H9 (cell line): ENCODE measurements around the gene YAP1. TPM values are rescaled to one million over a fixed set of nuclear protein-coding genes. Genes with fewer than 3 reads are reported as not detected.

ENCODE experiments used
- DNase-seq: peaks from one replicate; pipeline ENCODE4 v3.0.0-alpha.2; 2017
- H2AFZ ChIP-seq: one replicate; pipeline ENCODE4 v1.6.1; 2013; ENCODE audit warnings: mild to moderate bottlenecking, low read length, control low read depth, moderate library complexity
- H2AK5ac ChIP-seq: 2 replicates; pipeline ENCODE4 v1.6.1; 2013; ENCODE audit warnings: low read length, control low read depth, mixed read lengths; ENCODE audit not compliant: insufficient read length
- H2BK120ac ChIP-seq: one replicate; pipeline ENCODE4 v1.6.1; 2013; ENCODE audit warnings: low read depth, mild to moderate bottlenecking, low read length, control low read depth, inconsistent platforms; ENCODE audit not compliant: poor library complexity, severe bottlenecking
- H2BK12ac ChIP-seq: 2 replicates; pipeline ENCODE4 v1.6.1; 2013; ENCODE audit warnings: low read length, control low read depth, mixed read lengths, low read depth; ENCODE audit not compliant: insufficient read length
- H2BK15ac ChIP-seq: 2 replicates; pipeline ENCODE4 v1.6.1; 2013; ENCODE audit warnings: low read depth, low read length, control low read depth
- H2BK20ac ChIP-seq: one replicate; pipeline ENCODE4 v1.6.1; 2013; ENCODE audit warnings: low read depth, mild to moderate bottlenecking, low read length, control low read depth, inconsistent platforms; ENCODE audit not compliant: poor library complexity, severe bottlenecking
- H2BK5ac ChIP-seq: 2 replicates; pipeline ENCODE4 v1.6.1; 2013; ENCODE audit warnings: low read length, control low read depth, mixed read lengths; ENCODE audit not compliant: insufficient read length
- H3K14ac ChIP-seq: 2 replicates; pipeline ENCODE4 v1.6.1; 2013; ENCODE audit warnings: low read length, control low read depth; ENCODE audit not compliant: insufficient read depth
- H3K18ac ChIP-seq: 2 replicates; pipeline ENCODE4 v1.6.1; 2013; ENCODE audit warnings: low read depth, mild to moderate bottlenecking, mixed read lengths, low read length, control low read depth; ENCODE audit not compliant: insufficient read length
- H3K23ac ChIP-seq: 2 replicates; pipeline ENCODE4 v1.6.1; 2013; ENCODE audit warnings: low read length, control low read depth, mixed read lengths, low read depth; ENCODE audit not compliant: insufficient read length
- H3K23me2 ChIP-seq: 2 replicates; pipeline ENCODE4 v1.6.1; 2013; ENCODE audit warnings: low read depth, mild to moderate bottlenecking, mixed read lengths, low read length, control low read depth; ENCODE audit not compliant: insufficient read length, poor library complexity, severe bottlenecking
- H3K27ac ChIP-seq: 2 replicates; pipeline ENCODE4 v1.5.1; 2013; ENCODE audit warnings: low read length, control low read depth, mixed read lengths, low read depth; ENCODE audit not compliant: insufficient read length
- H3K27me3 ChIP-seq: 2 replicates; pipeline ENCODE4 v1.6.1; 2013; ENCODE audit warnings: low read length, control low read depth, inconsistent platforms; ENCODE audit not compliant: insufficient read depth
- H3K4ac ChIP-seq: 2 replicates; pipeline ENCODE4 v1.6.1; 2013; ENCODE audit warnings: low read depth, mild to moderate bottlenecking, control low read depth, inconsistent platforms, low read length, moderate library complexity
- H3K4me1 ChIP-seq: 2 replicates; pipeline ENCODE4 v1.6.1; 2013; ENCODE audit warnings: low read length, control low read depth, inconsistent platforms; ENCODE audit not compliant: insufficient read depth
- H3K4me2 ChIP-seq: 2 replicates; pipeline ENCODE4 v1.6.1; 2013; ENCODE audit warnings: low read length, control low read depth, mixed read lengths; ENCODE audit not compliant: insufficient read length, insufficient read depth
- H3K56ac ChIP-seq: 2 replicates; pipeline ENCODE4 v1.6.1; 2013; ENCODE audit warnings: low read depth, mild to moderate bottlenecking, mixed read lengths, low read length, control low read depth; ENCODE audit not compliant: insufficient read length
- H3K79me1 ChIP-seq: 2 replicates; pipeline ENCODE4 v1.6.1; 2013; ENCODE audit warnings: low read depth, mild to moderate bottlenecking, moderate library complexity, low read length, control low read depth, inconsistent platforms; ENCODE audit not compliant: insufficient read depth, poor library complexity, severe bottlenecking
- H3K79me2 ChIP-seq: 2 replicates; pipeline ENCODE4 v1.6.1; 2013; ENCODE audit warnings: low read length, control low read depth, inconsistent platforms; ENCODE audit not compliant: insufficient read depth
- H3K9ac ChIP-seq: 2 replicates; pipeline ENCODE4 v1.6.1; 2013; ENCODE audit warnings: low read length, control low read depth, mixed read lengths; ENCODE audit not compliant: insufficient read length; ENCODE audit errors: extremely low read depth
- H3K9me3 ChIP-seq: one replicate; pipeline ENCODE4 v1.6.1; 2013; ENCODE audit warnings: low read depth, low read length, inconsistent platforms; ENCODE audit not compliant: control insufficient read depth
- H3T11ph ChIP-seq: one replicate; pipeline ENCODE4 v1.6.1; 2013; ENCODE audit warnings: mild to moderate bottlenecking, low read length, control low read depth, inconsistent platforms
- H4K20me1 ChIP-seq: one replicate; pipeline ENCODE4 v1.6.1; 2013; ENCODE audit not compliant: control insufficient read depth, insufficient read length, insufficient read depth
- H4K5ac ChIP-seq: 2 replicates; pipeline ENCODE4 v1.6.1; 2013; ENCODE audit warnings: low read depth, mild to moderate bottlenecking, mixed read lengths, low read length, control low read depth; ENCODE audit not compliant: insufficient read length
- H4K8ac ChIP-seq: replicated peaks from 2 replicates; pipeline ENCODE4 v1.6.1; 2013; ENCODE audit warnings: low read length, control low read depth, mixed read lengths, low read depth; ENCODE audit not compliant: insufficient read length
- H4K91ac ChIP-seq: 2 replicates; pipeline ENCODE4 v1.6.1; 2013; ENCODE audit warnings: low read depth, mild to moderate bottlenecking, moderate library complexity, mixed read lengths, low read length, control low read depth; ENCODE audit not compliant: insufficient read length
- H3K27ac Mint-ChIP-seq, 3 experiments: 2 replicates in 2 of 3; 3 replicates in 1 of 3; pipeline ENCODE4 v1.8.0; 2020 to 2021; ENCODE audit warnings: mixed read lengths in 3 of 3, mild to moderate bottlenecking in 1 of 3, moderate library complexity in 1 of 3
- H3K27me3 Mint-ChIP-seq: 2 replicates; pipeline ENCODE4 v1.8.0; 2021; ENCODE audit warnings: low read depth, mild to moderate bottlenecking, moderate library complexity, mixed read lengths
- H3K36me3 Mint-ChIP-seq, 3 experiments: 2 replicates in 2 of 3; 3 replicates in 1 of 3; pipeline ENCODE4 v1.8.0; 2020 to 2021; ENCODE audit warnings: low read depth in 3 of 3, mixed read lengths in 3 of 3; ENCODE audit not compliant: insufficient read depth in 1 of 3
- H3K4me1 Mint-ChIP-seq, 2 experiments: 2 replicates each; pipeline ENCODE4 v1.8.0; 2020; ENCODE audit warnings: mixed read lengths in 2 of 2
- H3K4me3 Mint-ChIP-seq, 2 experiments: 2 replicates in 1 of 2; 3 replicates in 1 of 2; pipeline ENCODE4 v1.8.0; 2020 to 2021; ENCODE audit warnings: mild to moderate bottlenecking in 2 of 2, mixed read lengths in 2 of 2, moderate library complexity in 1 of 2
- H3K9me3 Mint-ChIP-seq, 2 experiments: 2 replicates in 1 of 2; 3 replicates in 1 of 2; pipeline ENCODE4 v1.8.0; 2020; ENCODE audit warnings: mild to moderate bottlenecking in 2 of 2, mixed read lengths in 2 of 2, moderate library complexity in 1 of 2
- CTCF ChIP-seq: fragments of 200-600 bp; sonication (generic); conservative IDR thresholded peaks from 3 replicates; pipeline ENCODE4 v1.8.0; 2021; ENCODE audit warnings: antibody characterized with exemption, mild to moderate bottlenecking
- WGBS: extraction: QIAGEN DNeasy Blood & Tissue Kit; methylation state at CpG from one replicate; pipeline ENCODE4 v1.1.7; 2013; ENCODE audit warnings: missing lambda C conversion rate, low lambda C conversion rate, mixed read lengths; ENCODE audit not compliant: insufficient read length; ENCODE audit errors: extremely low coverage; 5-methylcytosine and 5-hydroxymethylcytosine counted together
- total RNA-seq: library from RNA; stranded (reverse); gene quantifications from 2 replicates; pipeline ENCODE4 v1.2.1, GENCODE V29; 2021

The YAP1 gene
- total RNA-seq, 1 experiment from 2014 or later = 124 TPM

DNA sequence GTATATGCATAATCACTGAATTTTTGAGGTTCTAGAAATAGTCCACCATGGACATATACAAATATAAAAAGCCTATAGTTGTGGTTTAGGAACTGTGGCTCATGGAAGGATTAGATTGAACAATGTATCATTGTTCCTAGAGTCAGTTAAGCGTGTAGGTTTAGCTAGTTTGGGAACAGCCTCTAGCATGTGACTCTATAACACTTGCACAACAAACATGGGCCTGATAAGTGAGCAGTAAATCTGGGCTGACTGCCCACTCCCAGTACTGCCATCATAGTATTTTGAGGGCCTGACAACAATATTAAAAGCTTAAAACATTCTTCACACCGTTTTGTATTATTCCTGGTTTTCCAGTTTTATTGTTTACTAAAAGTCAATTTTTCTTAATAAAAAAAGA, 47.0 kb downstream of the YAP1 start:
- H3K27me3 Mint-ChIP-seq = no peaks in the 10 kb centered on the region
- Histone ChIP-seq H3T11ph (no peak overlapping the region), H2AK5ac (no peak overlapping the region), H2BK20ac (no peak overlapping the region), H4K91ac (no peak overlapping the region), H3K27me3 (no peaks in the 10 kb centered on the region), H3K79me1 (peaks cover 2% of the 10 kb centered on the region), H4K5ac (no peak overlapping the region), H3K4ac (no peak overlapping the region), H3K9me3 (no peaks in the 10 kb centered on the region), H2BK120ac (no peak overlapping the region), H3K18ac (no peak overlapping the region), H2BK5ac (no peak overlapping the region), H3K9ac (no peak overlapping the region), H3K23me2 (no peaks in the 10 kb centered on the region), H3K56ac (no peak overlapping the region), H2BK15ac (no peak overlapping the region), H2AFZ (no peak overlapping the region), H3K14ac (no peak overlapping the region), H4K20me1 (no peaks in the 10 kb centered on the region), H3K27ac (no peak overlapping the region), H3K79me2 (peaks cover 8% of the 10 kb centered on the region; the same call in 1 of the 2 replicates), H3K23ac (no peak overlapping the region), H2BK12ac (no peak overlapping the region), H3K4me2 (no peak overlapping the region), H4K8ac (no peak overlapping the region), H3K4me1 (no peaks in the 10 kb centered on the region)
- no peak overlapping the region for H3K4me3 Mint-ChIP-seq
- TF ChIP-seq CTCF = no peak
- no peak for DNase-seq
- H3K36me3 Mint-ChIP-seq = peaks cover 0 to 4% (median 2%) of the 10 kb centered on the region in 3 experiments; a peak in 2 of 7 replicates
- no CpG with 5 or more reads among the region's 2 CpGs for WGBS
- H3K4me1 Mint-ChIP-seq = peaks cover 17 to 19% of the 10 kb centered on the region in 2 experiments
- no peak overlapping the region for H3K27ac Mint-ChIP-seq
- no peaks in the 10 kb centered on the region for H3K9me3 Mint-ChIP-seq
